Activated CD4-positive, alpha-beta T cell treated with anti-CD3 and anti-CD28 coated beads, Interleukin-2, amount 50 U/mL, for 16 hours (primary cell): ENCODE results near the gene TP53TG3B.
"Not testable (repeated sequence)": the region's sequence is repeated elsewhere in the genome, so short reads cannot be mapped to it uniquely, and the experiment has no call there.

Experiments
- DNase-seq: peaks from one replicate; pipeline ENCODE4 v3.0.0-alpha.2; 2020

TP53TG3B gene

GRCh38 chr16:33360541-33360940, at the start of gene TP53TG3B:
TP53TG3B (plus strand) TSS chr16:33360841; CDS start chr16:33360909, 68 bp downstream.
- not testable (repeated sequence) for DNase-seq

GRCh38 chr16:33336226-33337012, 24.2 kb upstream of the TP53TG3B start:
- peak; percentile 41 for DNase-seq

GRCh38 chr16:33337627-33338542, 22.8 kb upstream of the TP53TG3B start:
- DNase-seq: peak; percentile 26

- not testable (repeated sequence) for DNase-seq
Measured at GRCh38 chr16:33338543-33338951, 22.1 kb upstream of the TP53TG3B start.

- peak; percentile 32 for DNase-seq
Measured at GRCh38 chr16:33339093-33340061, 21.3 kb upstream of the TP53TG3B start.
